SK-N-MC (cell line): ENCODE measurements around the gene TBL3.

Source experiments
- EZH2 ChIP-seq: fragments of 200-600 bp; sonication (generic); IDR thresholded peaks from one replicate; pipeline ENCODE4 v1.6.1; 2017; ENCODE audit warnings: antibody characterized with exemption
- FOXP2 ChIP-seq: optimal IDR thresholded peaks from 2 replicates; pipeline ENCODE3; 2011; ENCODE audit warnings: mild to moderate bottlenecking, moderate library complexity; ENCODE audit not compliant: insufficient read depth; ENCODE audit errors: extremely low read length, control extremely low read depth
- POLR2AphosphoS5 ChIP-seq: IDR thresholded peaks from 2 replicates; pipeline ENCODE4 v1.6.1; 2012; ENCODE audit warnings: mild to moderate bottlenecking, low read depth, low read length, borderline replicate concordance

DNA sequence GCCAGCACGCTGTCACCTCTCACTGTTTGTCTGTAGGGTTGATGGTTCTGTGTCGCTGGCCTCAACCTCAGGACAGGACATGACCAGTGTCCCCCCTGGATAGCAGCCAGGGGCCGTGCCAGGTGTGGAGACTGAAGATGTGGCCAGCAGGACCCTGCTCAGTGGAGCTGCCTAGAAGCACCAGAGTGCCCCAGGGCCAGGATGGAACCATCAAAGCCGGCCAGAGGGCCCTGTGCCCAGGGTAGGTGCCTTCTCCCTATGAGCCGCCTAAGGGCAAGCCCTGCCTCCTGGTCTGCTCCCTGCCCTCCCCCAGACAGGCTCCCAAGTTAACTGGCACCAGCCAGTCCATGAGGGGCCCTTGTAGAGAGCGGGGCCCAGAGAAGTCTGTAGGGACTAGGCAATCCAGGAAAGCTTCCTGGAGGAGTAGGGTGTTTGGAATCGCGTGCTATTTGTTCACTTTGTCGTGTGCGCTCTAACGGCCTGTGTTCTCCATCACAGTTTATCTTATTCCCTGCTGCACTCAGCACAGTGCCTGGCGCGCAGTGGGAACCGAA lies 13.1 kb upstream of the TBL3 start:
- TF ChIP-seq POLR2AphosphoS5 = no peak
- TF ChIP-seq EZH2 = no peak
- TF ChIP-seq FOXP2 = no peak
